Fibroblast of mammary gland (primary cell): ENCODE data around the gene DECR2.

ENCODE experiments used
- DNase-seq: peaks from one replicate; pipeline ENCODE4 v3.0.0-alpha.2; 2010; ENCODE audit warnings: low read depth
- H3K4me3 ChIP-seq: 2 replicates; pipeline ENCODE4 v1.5.1; 2011; ENCODE audit warnings: low read depth, mild to moderate bottlenecking, low read length, moderate library complexity; ENCODE audit not compliant: control insufficient read depth
- TF ChIP-seq, protein P1 (sequence below): conservative IDR thresholded peaks from 2 replicates; pipeline ENCODE4 v1.5.1; 2011; ENCODE audit warnings: low read depth, low read length, inconsistent platforms; ENCODE audit not compliant: control insufficient read depth, insufficient read depth

DECR2 gene

DNA sequence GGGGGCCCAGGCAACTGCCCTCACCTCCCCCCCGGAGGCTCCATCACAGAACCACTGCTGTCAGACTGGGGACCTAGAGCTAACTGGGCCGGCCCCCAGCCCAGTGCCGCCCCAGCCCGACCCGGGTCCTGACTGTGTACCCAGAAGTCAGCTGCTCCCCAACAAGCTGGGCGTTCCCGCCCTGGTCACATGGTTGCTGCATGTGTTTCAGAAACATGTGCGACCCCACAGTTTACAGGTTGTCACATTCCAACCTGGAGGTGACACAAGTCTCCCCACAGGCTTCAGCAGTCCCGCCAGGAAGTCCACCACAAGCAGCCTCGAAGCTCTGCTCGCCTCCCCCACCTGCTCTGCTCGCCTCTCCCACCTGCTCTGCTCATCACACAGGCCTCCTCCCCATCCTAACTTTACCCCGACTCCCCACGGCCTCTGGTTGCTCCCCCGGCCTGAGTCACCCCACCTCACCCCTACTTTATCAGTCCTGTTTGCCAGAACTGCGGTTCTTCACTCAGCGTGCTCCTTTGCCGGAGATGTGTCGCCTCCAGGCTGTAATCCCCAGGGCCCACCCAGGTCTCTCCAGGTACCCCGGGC, 32.3 kb upstream of the DECR2 start:
- DNase-seq, result no peak
- TF ChIP-seq, protein P1, sequence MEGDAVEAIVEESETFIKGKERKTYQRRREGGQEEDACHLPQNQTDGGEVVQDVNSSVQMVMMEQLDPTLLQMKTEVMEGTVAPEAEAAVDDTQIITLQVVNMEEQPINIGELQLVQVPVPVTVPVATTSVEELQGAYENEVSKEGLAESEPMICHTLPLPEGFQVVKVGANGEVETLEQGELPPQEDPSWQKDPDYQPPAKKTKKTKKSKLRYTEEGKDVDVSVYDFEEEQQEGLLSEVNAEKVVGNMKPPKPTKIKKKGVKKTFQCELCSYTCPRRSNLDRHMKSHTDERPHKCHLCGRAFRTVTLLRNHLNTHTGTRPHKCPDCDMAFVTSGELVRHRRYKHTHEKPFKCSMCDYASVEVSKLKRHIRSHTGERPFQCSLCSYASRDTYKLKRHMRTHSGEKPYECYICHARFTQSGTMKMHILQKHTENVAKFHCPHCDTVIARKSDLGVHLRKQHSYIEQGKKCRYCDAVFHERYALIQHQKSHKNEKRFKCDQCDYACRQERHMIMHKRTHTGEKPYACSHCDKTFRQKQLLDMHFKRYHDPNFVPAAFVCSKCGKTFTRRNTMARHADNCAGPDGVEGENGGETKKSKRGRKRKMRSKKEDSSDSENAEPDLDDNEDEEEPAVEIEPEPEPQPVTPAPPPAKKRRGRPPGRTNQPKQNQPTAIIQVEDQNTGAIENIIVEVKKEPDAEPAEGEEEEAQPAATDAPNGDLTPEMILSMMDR, result no peak
- H3K4me3 ChIP-seq, result peak overlapping the region; percentile 39

DNA sequence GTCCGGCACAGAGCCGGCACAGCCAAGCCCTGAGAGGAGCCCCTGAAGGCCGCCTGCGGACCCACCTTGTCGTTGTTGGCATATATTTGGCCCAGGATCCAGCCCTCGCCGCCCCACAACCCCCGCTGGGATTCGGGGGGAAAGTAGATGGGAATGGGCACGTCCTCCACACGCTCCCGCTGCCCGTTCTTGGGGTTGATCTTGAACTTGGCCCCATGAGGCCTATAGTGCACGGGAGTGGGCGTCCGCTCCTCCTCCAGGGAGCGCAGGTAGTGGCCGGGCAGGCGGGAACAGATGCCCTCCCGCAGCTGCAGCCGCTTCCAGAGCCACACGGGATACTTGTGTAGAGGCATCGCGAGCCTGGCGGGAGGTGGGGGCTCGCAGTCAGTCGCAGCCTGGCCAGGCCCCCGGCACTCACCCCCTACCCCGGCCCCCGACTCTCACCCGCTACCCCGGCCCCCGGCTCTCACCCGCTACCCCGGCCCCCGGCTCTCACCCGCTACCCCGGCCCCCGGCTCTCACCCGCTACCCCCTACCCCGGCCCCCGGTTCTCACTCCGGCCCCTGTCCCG, 31.7 kb upstream of the DECR2 start:
- no peak for DNase-seq
- H3K4me3 ChIP-seq, result peak overlapping the region; percentile 39
- TF ChIP-seq, protein P1, result no peak

DNA sequence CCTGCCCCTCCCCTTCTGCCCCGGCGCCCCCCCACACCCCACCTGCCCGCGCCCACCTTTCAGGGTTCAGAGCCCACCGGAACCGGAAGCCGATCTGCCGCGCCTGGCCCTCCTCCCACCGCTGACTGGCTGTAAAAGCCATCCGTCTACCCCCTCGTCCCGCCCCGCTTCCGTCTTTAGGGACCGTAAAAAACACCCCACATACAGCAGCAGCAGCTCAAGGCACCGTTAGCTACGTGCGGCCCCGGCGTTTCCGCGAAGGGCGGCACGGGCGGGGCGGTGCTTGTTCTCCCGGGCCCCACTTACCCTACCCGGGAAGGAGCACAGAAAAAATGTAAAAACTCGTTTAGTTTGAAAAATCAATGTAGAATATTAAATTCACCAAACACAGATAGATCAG, 31.2 kb upstream of the DECR2 start, which contains the start of gene MRPL28:
Gene MRPL28, minus strand, starts transcription at position 96 of the 400 bp plus-strand sequence. CDS start 320 bp downstream, outside the sequence.
- TF ChIP-seq, protein P1, result no peak
- H3K4me3 ChIP-seq, result peak within 1 kb of the TSS; percentile 39

DNA sequence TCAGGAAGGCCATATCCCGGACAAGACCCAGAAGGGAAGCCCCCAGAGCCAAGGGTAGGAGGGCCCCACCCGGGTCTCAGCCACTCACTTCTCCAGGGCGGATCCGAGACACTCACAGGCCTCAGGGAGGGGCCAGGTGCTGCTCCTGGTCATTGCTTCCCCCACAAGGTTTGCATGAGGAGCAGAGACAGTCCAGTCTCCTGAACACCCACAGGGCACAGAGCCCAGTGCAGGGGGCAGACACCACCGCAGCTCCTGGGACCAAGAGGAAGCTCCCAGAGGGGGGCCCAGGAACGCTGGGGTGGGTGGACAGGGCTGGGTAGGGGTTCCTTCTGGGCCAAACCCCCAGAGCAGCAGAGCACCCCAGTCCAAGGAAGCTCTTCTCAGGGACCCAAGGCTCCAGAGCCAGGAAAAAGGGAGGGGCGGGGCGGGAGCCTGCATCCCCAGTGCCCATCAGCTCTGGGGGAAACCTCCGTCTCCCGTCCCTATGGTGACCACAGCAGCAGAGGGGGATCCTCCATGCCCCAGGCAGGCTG, 30.6 kb upstream of the DECR2 start:
- TF ChIP-seq, protein P1, result no peak
- H3K4me3 ChIP-seq, result no peak overlapping the region
- no peak for DNase-seq

More for the DNA sequence above, 31.2 kb upstream of the DECR2 start, which contains the start of gene MRPL28:
- DNase-seq, result peak; percentile 92

DNA sequence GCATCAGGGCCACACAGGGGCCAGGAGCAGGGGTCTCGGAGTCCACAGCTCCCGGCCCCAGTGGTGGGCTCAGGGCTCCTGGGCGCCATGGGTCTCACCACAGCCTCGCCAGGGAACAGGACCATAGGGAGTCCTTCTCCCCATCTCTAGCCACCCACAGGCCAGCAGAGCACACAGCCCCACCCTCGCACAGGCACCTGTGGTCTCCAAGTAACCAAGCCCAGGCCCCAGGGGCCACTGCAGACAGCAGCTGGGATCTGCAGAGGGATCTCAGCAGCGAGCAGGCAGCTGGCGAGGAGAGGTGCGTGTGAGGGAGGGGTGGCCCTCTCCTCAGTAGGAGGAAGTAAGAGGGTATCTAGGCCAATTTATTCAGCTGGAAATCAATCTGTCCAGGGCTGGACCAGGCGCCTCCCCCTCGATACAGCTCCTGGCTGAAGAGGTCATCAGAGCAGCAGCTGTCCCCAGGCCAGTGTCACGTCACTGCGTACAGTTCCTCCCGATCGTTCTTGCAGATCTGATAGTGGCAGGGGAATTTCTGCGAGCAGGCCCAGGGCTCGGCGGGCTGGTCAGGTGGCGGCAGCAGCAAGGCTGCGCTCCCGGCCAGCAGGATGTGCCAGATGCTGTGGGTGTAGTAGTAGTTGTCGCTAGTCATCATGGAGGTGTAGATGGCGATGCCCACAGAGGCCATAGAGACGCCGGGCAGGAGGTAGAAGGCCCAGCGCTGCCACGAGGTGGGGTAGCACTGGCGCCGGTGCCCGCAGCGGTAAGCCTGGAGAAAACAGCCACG, 30.0 kb upstream of the DECR2 start:
- H3K4me3 ChIP-seq, result no peak overlapping the region
- no peak for DNase-seq
- TF ChIP-seq, protein P1, result no peak

DNA sequence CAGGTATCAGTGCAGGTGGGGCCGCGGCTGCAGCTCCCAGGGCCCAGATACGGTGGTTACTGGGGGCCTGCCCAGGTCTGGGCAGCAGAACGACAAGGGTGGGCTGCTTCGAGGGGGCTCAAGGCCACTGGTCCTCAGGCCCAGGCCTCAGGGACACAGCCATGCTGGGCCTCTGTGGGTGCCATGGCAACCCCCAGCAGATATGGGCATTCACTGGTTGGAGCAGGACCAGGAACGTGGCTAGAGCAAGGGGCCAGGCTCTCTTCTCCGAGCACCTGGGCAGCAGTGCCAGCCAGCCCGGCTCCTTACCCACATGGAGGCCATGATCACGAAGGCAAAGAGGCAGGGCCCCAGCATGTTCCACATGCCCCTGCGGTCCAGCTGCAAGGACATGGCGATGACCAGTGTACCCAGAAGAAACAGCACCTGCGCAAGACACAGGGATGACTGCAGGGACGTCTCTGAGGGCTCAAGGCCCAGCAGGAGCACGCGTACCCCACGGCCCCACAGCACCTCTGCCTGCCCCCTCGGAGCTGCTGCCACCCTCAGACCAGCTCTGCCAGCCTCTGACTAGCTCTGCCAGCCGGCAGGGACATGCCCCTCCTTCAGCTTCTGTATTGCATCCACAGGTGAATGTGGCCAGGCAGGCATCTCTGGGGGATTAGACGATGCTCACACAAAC, 29.2 kb upstream of the DECR2 start:
- H3K4me3 ChIP-seq, result no peak overlapping the region
- DNase-seq, result no peak
- TF ChIP-seq, protein P1, result no peak
